GM12874 (cell line): Measurements from ENCODE around the gene RHBDL3.

Experiments
- TF ChIP-seq, protein P1 (sequence below): IDR thresholded peaks from 2 replicates; pipeline ENCODE4 v1.5.1; 2011; ENCODE audit warnings: low read depth, mild to moderate bottlenecking, control low read depth, low read length, moderate library complexity; ENCODE audit not compliant: insufficient read depth

RHBDL3 gene

GRCh38 chr17:32240750-32241149, 24.9 kb upstream of the RHBDL3 start:
- TF ChIP-seq, protein P1, sequence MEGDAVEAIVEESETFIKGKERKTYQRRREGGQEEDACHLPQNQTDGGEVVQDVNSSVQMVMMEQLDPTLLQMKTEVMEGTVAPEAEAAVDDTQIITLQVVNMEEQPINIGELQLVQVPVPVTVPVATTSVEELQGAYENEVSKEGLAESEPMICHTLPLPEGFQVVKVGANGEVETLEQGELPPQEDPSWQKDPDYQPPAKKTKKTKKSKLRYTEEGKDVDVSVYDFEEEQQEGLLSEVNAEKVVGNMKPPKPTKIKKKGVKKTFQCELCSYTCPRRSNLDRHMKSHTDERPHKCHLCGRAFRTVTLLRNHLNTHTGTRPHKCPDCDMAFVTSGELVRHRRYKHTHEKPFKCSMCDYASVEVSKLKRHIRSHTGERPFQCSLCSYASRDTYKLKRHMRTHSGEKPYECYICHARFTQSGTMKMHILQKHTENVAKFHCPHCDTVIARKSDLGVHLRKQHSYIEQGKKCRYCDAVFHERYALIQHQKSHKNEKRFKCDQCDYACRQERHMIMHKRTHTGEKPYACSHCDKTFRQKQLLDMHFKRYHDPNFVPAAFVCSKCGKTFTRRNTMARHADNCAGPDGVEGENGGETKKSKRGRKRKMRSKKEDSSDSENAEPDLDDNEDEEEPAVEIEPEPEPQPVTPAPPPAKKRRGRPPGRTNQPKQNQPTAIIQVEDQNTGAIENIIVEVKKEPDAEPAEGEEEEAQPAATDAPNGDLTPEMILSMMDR = no peak

- TF ChIP-seq, protein P1 = no peak
Observed at GRCh38 chr17:32241640-32242039, 24.0 kb upstream of the RHBDL3 start.

- TF ChIP-seq, protein P1 = no peak
Observed at GRCh38 chr17:32249475-32249874, 16.2 kb upstream of the RHBDL3 start.

DNA sequence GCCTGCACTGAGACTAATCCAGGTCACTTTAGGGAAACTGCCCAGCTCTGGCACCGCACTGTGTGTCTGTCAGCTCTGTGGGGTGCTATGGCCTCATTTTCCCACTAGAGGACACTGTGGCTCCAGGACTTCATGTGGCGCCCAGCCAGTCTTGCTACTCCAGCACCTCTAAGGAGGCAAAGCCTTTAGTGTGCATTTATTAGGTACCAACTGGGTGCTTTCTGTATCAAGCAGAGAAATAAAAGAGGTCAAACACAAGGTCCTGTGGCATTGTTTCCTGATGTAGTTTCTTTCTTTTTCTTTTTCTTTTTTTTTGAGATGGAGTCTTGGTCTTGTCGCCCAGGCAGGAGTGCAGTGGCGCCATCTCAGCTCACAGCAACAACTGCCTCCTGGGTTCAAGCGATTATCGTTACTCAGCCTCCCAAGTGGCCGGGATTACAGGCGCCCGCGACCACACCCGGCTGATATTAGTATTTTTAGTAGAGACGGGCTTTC, 12.5 kb upstream of the RHBDL3 start:
- TF ChIP-seq, protein P1 = peak; percentile 99

- TF ChIP-seq, protein P1 = no peak
Observed at GRCh38 chr17:32256012-32256700, 9.5 kb upstream of the RHBDL3 start.

DNA sequence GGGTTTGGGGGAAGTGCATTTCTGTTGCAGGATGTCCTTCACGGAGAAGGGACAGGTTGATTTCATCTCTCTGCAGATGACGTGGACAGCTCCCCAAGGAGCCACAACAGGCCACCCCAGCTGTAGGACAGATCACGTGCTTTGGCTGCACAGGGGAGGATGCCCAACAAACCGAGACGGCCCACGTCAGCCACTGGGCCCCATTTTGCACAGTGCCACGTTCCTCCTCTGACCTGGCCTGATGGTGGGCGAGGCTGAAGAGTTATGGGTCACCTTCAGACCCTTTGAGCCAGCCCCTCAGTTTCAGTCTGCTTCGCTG, 9.0 kb upstream of the RHBDL3 start:
- TF ChIP-seq, protein P1 = no peak

GRCh38 chr17:32258383-32259140, 7.1 kb upstream of the RHBDL3 start:
- TF ChIP-seq, protein P1 = no peak
